Muscle layer of duodenum (tissue), 2 donors: ENCODE data around the gene CABCOCO1.

Source experiments
- H3K27ac ChIP-seq: one replicate; pipeline ENCODE4 v1.7.0; 2013; ENCODE audit warnings: mild to moderate bottlenecking, low read length
- H3K27me3 ChIP-seq: one replicate; pipeline ENCODE4 v1.7.0; 2013; ENCODE audit warnings: low read depth, mild to moderate bottlenecking, control low read depth, low read length
- H3K36me3 ChIP-seq, 2 donors: one replicate each; pipeline ENCODE4 v1.7.0; 2013; ENCODE audit warnings: low read length in 2 of 2, control low read depth in 1 of 2, mild to moderate bottlenecking in 1 of 2; ENCODE audit not compliant: insufficient read depth in 2 of 2, control insufficient read depth in 1 of 2
- H3K4me1 ChIP-seq, 2 donors: one replicate each; pipeline ENCODE4 v1.7.0; 2013; ENCODE audit warnings: low read length in 2 of 2, mild to moderate bottlenecking in 2 of 2, control low read depth in 1 of 2, moderate library complexity in 1 of 2; ENCODE audit not compliant: insufficient read depth in 2 of 2, control insufficient read depth in 1 of 2
- H3K4me3 ChIP-seq, 2 donors: one replicate each; pipeline ENCODE4 v1.7.0; 2013; ENCODE audit warnings: low read length in 2 of 2, low read depth in 1 of 2, mild to moderate bottlenecking in 1 of 2
- H3K9me3 ChIP-seq, 2 donors: one replicate each; pipeline ENCODE4 v1.7.0; 2013; ENCODE audit warnings: low read length in 2 of 2, control low read depth in 1 of 2, mild to moderate bottlenecking in 1 of 2; ENCODE audit not compliant: control insufficient read depth in 1 of 2
- donor health status: healthy.

The CABCOCO1 gene

GRCh38 chr10:61758433-61758832, 95.7 kb downstream of the CABCOCO1 start:
- no peak overlapping the region for H3K4me3 ChIP-seq
- peaks cover 0 to 11% of the 10 kb centered on the region in 2 donors for H3K4me1 ChIP-seq
- no peaks in the 10 kb centered on the region for H3K9me3 ChIP-seq
- H3K27me3 ChIP-seq: no peaks in the 10 kb centered on the region
- peak overlapping the region; percentile 22 for H3K27ac ChIP-seq
- no peaks in the 10 kb centered on the region for H3K36me3 ChIP-seq

- no peaks in the 10 kb centered on the region for H3K27me3 ChIP-seq
- no peaks in the 10 kb centered on the region for H3K36me3 ChIP-seq
- H3K4me3 ChIP-seq: no peak overlapping the region
- no peaks in the 10 kb centered on the region for H3K9me3 ChIP-seq
- peaks cover 0 to 6% of the 10 kb centered on the region in 2 donors for H3K4me1 ChIP-seq
- peak overlapping the region; percentile 83 for H3K27ac ChIP-seq
Observed at GRCh38 chr10:61759751-61760150, 97.0 kb downstream of the CABCOCO1 start.

GRCh38 chr10:61760943-61761824, 98.5 kb downstream of the CABCOCO1 start:
- peaks cover 0 to 3% of the 10 kb centered on the region in 2 donors for H3K4me1 ChIP-seq
- H3K4me3 ChIP-seq: no peak overlapping the region
- H3K27ac ChIP-seq: peak overlapping the region; percentile 83
- H3K9me3 ChIP-seq: no peaks in the 10 kb centered on the region
- H3K36me3 ChIP-seq: no peaks in the 10 kb centered on the region
- no peaks in the 10 kb centered on the region for H3K27me3 ChIP-seq

- no peaks in the 10 kb centered on the region for H3K9me3 ChIP-seq
- no peaks in the 10 kb centered on the region for H3K27me3 ChIP-seq
- H3K27ac ChIP-seq: peak overlapping the region; percentile 83
- H3K4me1 ChIP-seq: peaks cover 0 to 3% of the 10 kb centered on the region in 2 donors
- no peak overlapping the region for H3K4me3 ChIP-seq
- H3K36me3 ChIP-seq: no peaks in the 10 kb centered on the region
Observed at GRCh38 chr10:61761825-61762217, 99.1 kb downstream of the CABCOCO1 start.

GRCh38 chr10:61763778-61764177, 101.0 kb downstream of the CABCOCO1 start:
- H3K36me3 ChIP-seq: no peaks in the 10 kb centered on the region
- no peaks in the 10 kb centered on the region for H3K27me3 ChIP-seq
- no peak overlapping the region for H3K27ac ChIP-seq
- H3K9me3 ChIP-seq: no peaks in the 10 kb centered on the region
- no peak overlapping the region for H3K4me3 ChIP-seq
- peaks cover 0 to 3% of the 10 kb centered on the region in 2 donors for H3K4me1 ChIP-seq

GRCh38 chr10:61764486-61764885, 101.8 kb downstream of the CABCOCO1 start:
- no peak overlapping the region for H3K27ac ChIP-seq
- no peaks in the 10 kb centered on the region for H3K36me3 ChIP-seq
- no peak overlapping the region for H3K4me3 ChIP-seq

GRCh38 chr10:61765176-61766087, 102.7 kb downstream of the CABCOCO1 start:
- H3K36me3 ChIP-seq: no peaks in the 10 kb centered on the region
- H3K27ac ChIP-seq: no peak overlapping the region
- H3K4me1 ChIP-seq: peaks cover 0 to 3% of the 10 kb centered on the region in 2 donors

More at GRCh38 chr10:61764486-61764885, 101.8 kb downstream of the CABCOCO1 start:
- Histone ChIP-seq H3K4me1 (peaks cover 0 to 3% of the 10 kb centered on the region in 2 donors), H3K9me3 (no peaks in the 10 kb centered on the region), H3K27me3 (no peaks in the 10 kb centered on the region)

GRCh38 chr10:61766927-61767326, 104.2 kb downstream of the CABCOCO1 start:
- H3K36me3 ChIP-seq: no peaks in the 10 kb centered on the region
- no peaks in the 10 kb centered on the region for H3K27me3 ChIP-seq
- H3K9me3 ChIP-seq: no peaks in the 10 kb centered on the region
- H3K27ac ChIP-seq: no peak overlapping the region
- peaks cover 0 to 3% of the 10 kb centered on the region in 2 donors for H3K4me1 ChIP-seq
- no peak overlapping the region for H3K4me3 ChIP-seq

More at GRCh38 chr10:61765176-61766087, 102.7 kb downstream of the CABCOCO1 start:
- Histone ChIP-seq H3K4me3 (no peak overlapping the region), H3K27me3 (no peaks in the 10 kb centered on the region), H3K9me3 (no peaks in the 10 kb centered on the region)

GRCh38 chr10:61774031-61774430, 111.3 kb downstream of the CABCOCO1 start:
- H3K27me3 ChIP-seq: no peaks in the 10 kb centered on the region
- peaks cover 0 to under 1% of the 10 kb centered on the region in 2 donors for H3K4me1 ChIP-seq
- no peaks in the 10 kb centered on the region for H3K9me3 ChIP-seq
- no peak overlapping the region for H3K4me3 ChIP-seq
- H3K27ac ChIP-seq: no peak overlapping the region
- no peaks in the 10 kb centered on the region for H3K36me3 ChIP-seq

- no peaks in the 10 kb centered on the region for H3K36me3 ChIP-seq
- no peaks in the 10 kb centered on the region for H3K9me3 ChIP-seq
- no peak overlapping the region for H3K27ac ChIP-seq
- H3K4me1 ChIP-seq: peaks cover 0 to 6% of the 10 kb centered on the region in 2 donors
- H3K4me3 ChIP-seq: no peak overlapping the region
- H3K27me3 ChIP-seq: no peaks in the 10 kb centered on the region
Observed at GRCh38 chr10:61775111-61775510, 112.4 kb downstream of the CABCOCO1 start.

GRCh38 chr10:61776615-61777266, 114.0 kb downstream of the CABCOCO1 start:
- Histone ChIP-seq H3K27me3 (no peaks in the 10 kb centered on the region), H3K36me3 (no peaks in the 10 kb centered on the region), H3K4me1 (peaks cover 0 to 6% of the 10 kb centered on the region in 2 donors), H3K4me3 (no peak overlapping the region), H3K27ac (no peak overlapping the region), H3K9me3 (no peaks in the 10 kb centered on the region)
